Epidermal melanocyte (primary cell): Measurements from ENCODE around the gene FN3KRP.
"Not testable (repeated sequence)": the region's sequence is repeated elsewhere in the genome, so short reads cannot be mapped to it uniquely, and the experiment has no call there.

Experiments used
- DNase-seq: peaks from one replicate; pipeline ENCODE4 v3.0.0; 2011; ENCODE audit warnings: low spot score; ENCODE audit not compliant: insufficient read length

FN3KRP gene

DNA sequence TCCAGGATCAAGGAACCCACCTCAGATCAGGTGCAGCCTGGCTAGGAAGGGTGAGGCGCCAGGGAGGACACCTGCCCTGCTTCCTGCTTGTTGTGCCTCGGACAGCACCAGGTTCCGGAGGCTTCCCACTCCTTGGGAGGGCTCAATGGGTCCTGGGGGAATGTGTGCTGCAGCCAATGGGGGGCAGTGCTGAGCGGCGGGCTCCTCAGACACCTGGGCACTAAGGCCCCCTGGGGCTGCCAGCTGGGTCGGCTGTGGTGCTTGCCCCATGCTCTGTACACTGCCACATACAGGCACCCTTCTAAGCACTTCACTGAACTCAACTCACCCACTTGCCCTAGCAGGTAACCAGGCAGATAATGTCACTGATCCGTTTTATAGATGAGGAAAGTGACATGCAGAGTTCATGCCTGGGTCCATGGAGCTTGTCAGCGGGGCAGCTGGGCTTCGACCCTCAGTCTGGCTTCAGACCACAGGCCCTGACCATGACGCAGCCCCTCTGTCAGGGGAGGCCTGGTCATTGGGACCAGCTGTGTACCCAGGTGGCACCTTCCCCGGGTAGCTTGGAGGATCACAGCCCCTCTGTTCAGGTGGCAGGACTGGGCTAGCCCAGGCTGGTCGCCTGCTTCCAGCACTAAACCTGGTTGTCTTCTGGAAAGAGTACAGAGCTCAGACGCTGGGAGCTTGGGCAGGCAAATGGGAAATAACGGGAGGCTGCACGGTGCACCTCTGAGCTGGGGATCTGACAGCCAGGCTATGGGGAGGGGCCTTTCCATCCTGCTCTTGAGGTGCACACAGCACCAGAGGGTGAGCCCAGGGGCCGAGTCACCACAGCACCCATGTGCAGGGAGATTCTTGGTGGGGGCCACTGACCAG, 27.1 kb downstream of the FN3KRP start:
- no peak for DNase-seq

DNA sequence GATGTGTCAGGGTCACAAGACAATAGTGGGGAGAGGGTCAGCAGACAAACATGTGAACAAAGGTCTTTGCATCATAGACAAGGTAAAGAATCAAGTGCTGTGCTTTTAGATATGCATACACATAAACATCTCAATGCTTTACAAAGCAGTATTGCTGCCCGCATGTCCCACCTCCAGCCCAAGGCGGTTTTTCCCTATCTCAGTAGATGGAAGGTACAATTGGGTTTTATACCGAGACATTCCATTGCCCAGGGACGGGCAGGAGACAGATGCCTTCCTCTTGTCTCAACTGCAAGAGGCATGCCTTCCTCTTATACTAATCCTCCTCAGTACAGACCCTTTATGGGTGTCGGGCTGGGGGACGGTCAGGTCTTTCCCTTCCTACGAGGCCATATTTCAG, 28.2 kb downstream of the FN3KRP start:
- not testable (repeated sequence) for DNase-seq

DNA sequence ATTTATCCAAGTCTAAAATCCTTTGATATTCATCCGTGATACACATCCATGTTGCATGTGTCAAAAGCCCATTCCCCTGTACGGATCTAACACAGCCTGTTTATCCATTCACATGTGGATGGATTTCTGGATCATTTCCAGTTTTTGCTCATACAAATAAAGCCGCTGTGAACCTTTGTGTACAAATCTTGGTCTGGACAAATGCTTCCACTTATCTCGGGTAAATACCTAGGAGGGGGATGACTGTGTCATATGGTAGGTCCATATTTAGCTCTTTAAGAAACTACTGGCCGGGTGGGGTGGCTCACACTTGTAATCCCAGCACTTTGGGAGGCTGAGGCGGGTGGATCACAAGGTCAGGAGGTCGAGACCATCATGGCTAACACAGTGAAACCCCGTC, 29.0 kb downstream of the FN3KRP start:
- DNase-seq: no peak

DNA sequence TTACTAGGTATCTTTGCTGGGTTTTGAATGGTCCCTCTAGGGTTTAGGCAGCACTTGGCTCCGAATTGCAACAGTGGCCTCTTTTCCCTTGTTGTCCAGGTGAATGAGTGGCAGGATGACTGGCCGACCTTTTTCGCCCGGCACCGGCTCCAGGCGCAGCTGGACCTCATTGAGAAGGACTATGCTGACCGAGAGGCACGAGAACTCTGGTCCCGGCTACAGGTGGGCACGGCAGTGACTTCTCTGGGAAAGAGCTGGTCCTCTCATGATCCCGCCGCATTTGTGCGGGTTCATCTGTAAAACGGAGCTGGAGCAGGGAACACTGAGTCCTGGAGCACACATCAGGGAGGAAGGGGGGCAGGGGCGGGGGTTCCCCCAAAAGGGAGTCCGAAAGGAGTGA, 32.2 kb downstream of the FN3KRP start:
- DNase-seq: no peak

DNA sequence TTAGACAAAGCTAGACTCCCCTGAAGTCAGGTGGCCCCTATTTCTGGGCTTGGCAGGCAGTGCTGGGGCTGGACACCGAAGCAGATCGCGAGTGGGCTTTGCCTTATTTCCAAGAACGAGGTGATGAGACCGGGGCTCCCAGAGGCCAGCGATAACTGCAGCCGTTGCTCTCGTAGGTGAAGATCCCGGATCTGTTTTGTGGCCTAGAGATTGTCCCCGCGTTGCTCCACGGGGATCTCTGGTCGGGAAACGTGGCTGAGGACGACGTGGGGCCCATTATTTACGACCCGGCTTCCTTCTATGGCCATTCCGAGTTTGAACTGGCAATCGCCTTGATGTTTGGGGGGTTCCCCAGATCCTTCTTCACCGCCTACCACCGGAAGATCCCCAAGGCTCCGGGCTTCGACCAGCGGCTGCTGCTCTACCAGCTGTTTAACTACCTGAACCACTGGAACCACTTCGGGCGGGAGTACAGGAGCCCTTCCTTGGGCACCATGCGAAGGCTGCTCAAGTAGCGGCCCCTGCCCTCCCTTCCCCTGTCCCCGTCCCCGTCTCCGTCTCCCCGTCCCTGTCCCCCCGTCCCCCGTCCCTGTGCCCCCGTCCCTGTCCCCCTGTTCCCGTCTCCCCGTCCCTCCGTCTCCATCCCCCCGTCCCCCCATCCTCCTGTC, 33.9 kb downstream of the FN3KRP start:
- DNase-seq: no peak

DNA sequence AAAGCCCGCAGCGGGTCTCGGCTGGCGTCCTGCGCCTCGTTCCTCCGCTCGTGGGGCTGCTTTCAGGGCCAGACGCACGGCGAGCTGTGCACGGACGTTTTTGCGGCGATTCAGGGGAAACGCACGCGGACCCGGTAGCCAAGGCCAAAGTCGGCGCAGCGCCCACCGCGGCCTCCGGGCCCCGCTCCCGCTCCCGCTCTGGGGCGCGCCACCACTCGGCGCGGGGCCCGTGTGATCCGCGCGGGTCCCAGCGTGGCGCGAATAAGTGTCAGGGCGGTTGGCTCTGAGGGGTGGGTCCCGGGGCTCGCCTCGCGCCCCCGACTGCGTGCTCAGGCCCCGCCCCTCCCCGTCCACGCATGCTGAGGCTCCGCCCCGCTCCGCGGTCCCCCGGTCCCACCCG, 34.7 kb downstream of the FN3KRP start:
- no peak for DNase-seq

DNA sequence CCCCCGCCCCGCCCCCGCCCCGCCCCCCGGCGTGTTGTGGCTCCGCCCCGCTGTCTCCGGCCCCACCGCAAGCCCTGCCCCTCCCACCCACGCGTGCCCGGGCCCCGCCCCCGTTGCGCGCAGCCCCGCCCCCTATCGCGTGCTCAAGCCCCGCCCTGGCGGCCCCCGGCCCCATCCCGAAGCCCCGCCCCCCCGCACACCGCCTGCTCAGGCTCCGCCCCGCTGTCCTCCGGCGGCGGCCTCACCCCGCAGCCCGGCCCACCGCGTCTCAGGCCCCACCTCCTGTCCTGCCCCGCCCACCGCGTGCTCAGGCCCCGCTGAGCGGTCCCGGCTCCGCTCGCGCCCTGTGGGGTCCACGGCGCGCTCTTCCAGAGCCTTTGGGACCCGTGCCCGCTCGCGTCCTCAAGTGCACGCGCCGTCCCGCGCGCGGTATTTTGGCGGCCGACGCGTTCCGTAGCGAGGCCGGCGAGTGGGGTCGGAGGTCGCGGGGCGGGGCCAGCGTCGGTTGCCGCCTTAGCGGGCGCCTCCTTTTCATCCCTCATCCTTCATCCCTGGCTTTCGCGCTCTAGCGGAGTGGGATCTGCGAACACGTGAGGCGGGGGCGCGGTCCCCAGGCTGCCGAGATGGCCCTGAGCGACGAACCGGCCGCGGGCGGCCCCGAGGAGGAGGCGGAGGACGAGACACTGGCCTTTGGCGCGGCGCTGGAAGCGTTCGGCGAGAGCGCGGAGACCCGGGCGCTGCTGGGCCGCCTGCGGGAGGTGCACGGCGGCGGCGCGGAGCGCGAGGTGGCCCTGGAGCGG, 35.3 kb downstream of the FN3KRP start, which contains the start of gene TBCD:
TBCD (plus strand) TSS at position 495 of the 800 bp plus-strand sequence; CDS start at position 624, 129 bp downstream.
- peak; percentile 88 for DNase-seq

DNA sequence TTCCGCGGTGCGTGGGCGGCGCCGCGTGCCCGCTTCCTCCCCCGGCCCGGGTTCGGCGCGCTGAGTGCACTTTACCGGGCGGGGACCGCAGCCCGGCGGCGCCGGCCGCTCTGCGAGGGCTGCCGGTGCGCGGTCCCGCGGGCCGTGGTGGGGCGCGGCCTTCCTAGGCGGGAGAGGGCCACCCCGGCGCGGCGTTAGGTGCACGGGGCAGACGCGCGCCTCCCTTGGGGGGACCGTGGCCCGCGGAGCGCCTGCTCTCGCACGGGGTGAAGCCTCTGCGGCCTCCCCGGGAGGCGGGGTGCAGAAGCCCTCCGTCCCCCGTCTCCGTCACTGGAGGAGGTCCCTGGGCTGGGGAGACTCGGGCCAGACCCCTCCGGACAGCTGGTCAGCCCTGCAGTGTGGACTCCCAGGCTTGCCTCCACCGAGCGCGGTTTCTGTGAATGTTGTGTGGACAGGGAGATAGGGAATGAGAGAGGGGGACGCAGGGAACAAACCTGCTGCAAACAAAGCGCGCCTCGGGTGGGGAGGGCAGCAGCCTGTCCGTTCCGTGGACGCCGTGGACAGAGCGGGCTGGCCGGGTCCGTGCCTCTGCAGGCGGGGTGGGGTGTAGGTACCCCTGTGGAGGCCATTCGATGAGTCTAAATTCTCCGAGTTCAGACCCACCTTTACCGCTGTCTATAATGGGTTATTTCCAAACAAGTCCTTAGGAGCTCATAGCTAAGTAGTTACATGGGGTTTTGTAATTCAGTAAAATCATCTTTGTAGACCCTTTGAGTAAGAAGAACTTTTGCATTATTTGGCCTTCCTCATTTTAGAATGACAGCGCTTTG, 36.1 kb downstream of the FN3KRP start:
- DNase-seq: no peak

DNA sequence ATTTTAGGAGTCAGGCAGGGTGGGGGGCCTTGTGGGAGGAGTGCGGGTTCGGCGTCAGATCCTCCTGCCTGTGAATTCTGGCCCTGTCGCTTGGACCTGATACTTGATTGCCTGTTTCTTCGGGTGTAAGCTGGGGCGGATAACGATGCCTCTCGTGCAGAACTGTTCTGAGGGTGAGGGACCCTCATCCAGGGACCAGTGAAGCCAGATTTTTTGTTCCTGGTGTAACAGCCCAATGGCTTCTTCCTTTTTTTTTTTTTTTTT, 36.6 kb downstream of the FN3KRP start:
- no peak for DNase-seq

DNA sequence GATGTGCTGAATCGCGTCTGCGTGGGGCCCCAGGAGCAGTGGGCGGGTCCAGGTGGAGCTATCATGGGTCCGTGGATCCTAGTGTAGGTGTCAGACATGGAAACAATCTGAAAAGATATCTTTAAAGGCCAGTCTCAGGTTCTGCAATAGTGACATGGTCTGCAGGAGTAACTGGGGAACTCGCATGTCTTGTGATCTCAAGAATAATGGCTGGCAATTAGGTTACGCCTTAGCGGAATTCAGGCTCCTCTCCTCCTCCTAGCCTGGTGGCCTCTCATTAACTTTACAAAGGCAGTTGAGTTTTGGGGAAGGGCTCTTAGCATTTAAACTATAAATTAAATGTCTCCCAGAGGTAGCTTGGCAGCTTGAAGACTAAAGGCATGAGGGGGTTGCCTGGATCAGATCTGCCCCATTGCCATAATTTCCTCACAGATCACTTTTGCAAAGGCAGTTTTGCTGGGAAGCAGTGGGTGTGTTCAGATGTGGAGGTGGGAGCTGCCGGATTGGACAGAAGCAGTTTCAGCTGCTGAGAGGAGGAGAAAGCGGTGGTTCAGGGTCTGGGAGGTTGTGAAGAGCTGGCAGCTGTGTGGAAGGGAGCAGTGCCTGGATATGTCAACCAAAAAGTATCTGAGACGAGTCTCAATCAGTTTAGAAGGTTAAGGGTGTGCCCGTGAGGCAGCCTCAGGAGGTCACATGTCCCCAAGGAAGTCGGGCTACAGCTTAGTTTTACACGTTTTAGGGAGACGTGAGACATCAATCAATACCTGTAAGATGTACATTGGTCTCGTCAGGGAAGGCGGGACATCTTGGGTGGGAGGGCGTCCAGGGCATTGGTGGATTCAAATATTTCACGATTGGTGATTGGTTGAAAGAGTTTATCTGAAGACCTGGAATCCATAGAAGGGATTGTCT, 38.0 kb downstream of the FN3KRP start:
- DNase-seq: no peak

DNA sequence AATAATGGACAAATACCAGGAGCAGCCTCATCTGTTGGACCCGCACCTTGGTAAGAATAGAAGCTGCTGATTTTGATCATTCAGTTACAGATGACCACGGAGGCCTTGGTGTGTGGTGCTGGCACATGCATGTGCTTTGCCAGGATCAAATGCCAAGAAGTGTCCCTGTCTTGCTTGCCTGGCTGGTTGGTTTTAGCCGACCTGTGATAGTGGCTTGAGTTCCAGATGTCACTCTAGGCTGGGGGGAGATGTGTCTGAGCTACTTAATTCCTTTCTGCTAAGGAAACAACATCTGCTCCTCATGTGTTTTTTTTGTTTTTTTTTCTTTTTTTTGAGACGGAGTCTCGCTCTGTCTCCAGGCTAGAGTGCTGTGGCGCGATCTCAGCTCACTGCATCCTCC, 39.7 kb downstream of the FN3KRP start:
- no peak for DNase-seq

DNA sequence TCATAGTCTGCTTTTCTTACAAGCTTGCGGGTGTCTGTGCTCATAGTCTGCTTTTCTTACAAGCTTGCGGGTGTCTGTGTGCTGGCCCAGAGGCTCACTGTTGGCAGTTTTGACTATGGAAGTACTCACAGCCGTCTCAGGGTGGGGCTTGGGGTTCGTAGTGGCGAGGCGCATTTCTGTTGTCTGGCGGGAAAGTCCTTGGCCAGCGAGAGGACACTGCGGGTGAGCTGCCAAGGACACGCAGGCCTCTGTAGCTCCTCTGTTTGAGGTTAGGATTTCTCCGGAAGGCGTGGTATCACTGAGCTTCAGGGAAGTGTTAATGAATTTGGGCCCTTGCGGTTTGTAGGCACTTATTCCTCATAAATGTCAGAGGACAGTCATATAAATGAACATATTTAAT, 48.9 kb downstream of the FN3KRP start:
- DNase-seq: no peak

DNA sequence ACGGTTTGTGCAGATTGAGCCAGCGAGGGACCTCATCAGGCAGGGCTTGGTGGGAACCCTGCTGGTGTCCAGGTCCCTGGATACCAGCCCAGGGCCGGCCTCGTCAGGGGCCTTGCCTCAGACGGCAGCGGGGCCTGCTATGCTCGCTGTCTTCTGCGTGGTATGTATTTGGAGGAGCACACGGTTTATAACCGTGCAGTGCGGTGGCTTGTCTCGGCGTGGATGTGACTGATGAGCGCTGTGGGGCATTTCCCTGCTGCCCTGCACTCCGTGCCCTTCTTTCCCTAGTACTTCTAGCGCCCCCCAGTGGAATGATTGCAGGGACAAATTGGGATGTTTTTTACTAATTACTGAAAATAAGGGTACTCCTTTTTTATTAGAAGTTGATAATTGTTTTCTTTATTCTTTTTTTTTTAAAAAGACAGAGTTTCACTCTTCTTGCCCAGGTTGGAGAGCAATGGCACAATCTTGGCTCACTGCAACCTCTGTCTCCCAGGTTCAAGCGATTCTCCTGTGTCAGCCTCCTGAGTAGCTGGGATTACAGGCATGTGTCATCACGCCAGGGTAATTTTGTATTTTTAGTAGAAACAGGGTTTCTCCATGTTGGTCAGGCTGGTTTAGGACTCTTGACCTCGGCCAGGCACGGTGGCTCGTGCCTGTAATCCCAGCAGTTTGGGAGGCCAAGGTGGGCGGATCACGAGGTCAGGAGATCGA, 50.7 kb downstream of the FN3KRP start:
- peak; percentile 54 for DNase-seq

DNA sequence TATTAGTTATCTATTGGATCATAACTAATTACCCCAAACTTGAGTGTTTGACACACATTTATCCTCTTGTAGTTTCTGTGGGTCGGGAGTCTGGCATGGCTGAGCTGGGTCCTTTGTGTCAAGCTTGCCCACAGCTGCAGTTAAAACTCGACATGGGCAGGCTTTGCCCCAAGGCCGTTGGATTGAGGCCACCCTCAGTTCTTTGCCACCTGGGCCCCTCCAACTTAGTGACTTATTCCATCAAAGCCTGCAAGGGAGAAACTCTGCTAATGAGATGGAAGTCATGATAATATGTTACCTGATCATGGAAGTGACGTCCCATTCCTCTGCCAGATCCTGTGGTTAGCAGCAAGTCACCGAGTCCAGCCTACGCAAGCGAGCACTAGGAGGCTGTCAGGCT, 52.5 kb downstream of the FN3KRP start:
- DNase-seq: no peak

DNA sequence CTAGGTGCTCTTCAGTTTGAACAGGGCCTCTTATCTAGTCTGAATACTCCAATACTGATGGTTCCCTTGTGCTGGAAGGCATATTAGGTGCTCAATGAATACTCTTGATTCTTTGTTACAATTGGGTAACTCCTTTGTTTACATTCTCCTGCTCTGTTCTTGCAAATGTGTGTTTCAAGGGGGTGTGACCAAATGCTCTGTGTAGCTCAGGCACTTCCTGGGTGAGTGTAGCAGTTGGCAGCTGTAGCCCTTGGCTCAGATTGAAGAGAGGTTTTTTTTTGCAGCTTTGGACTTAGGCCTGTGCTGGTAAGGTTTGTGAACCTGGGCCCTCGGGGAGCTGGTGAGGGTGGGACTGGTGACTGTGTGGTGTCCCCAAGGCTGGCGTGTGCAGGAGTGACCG, 55.5 kb downstream of the FN3KRP start:
- no peak for DNase-seq

DNA sequence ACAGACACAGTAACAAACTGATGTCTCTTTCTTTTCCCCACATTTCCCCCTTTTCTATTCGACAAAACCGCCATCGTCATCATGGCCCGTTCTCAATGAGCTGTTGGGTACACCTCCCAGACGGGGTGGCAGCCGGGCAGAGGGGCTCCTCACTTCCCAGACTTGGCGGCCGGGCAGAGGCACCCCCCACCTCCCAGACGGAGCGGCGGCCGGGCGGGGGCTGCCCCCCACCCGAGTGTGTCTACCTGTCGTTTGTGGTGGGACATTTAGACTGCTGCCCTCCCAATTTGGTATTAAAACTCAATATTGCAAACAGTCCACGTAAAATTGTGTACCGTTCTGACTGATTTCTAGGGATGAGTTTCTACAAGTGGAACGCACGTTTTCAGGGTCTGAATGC, 58.0 kb downstream of the FN3KRP start:
- DNase-seq: not testable (repeated sequence)

DNA sequence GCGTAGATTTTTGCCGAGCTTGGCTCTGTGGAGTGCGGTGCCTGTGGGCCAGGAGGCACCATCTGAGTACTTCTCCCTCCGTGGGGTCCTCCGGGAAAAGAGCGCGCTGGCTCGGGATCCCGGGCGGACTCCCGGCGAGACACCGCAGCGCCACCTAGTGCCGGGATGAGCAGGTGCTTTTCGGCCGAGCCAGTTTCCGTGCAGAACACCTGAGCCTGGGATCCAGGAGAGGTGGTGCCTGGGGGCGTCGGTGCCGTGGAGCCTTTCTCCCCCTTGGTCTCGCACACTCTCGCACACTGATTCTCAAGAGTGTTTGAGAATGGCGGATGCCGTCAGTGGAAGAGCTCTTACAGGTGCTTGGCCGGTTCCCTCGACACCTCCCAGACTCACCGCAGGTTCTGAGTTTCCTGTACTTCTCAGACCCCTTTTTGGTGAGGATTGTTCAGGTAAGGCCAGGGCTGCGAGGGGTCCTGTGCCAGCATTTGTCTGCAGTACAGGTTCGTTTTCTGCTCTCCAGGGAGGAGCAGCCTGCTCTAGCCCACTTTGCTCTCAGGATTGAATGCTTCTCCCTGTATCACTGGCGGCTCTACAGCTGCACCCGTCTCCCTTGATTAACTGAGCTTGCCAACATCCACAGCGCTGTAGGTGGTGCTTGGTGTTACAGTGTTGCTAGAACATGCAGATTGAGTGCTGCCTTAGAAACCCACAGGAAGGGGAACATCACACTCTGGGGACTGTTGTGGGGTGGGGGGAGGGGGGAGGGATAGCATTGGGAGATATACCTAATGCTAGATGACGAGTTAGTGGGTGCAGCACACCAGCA, 58.7 kb downstream of the FN3KRP start:
- peak; percentile 79 for DNase-seq

DNA sequence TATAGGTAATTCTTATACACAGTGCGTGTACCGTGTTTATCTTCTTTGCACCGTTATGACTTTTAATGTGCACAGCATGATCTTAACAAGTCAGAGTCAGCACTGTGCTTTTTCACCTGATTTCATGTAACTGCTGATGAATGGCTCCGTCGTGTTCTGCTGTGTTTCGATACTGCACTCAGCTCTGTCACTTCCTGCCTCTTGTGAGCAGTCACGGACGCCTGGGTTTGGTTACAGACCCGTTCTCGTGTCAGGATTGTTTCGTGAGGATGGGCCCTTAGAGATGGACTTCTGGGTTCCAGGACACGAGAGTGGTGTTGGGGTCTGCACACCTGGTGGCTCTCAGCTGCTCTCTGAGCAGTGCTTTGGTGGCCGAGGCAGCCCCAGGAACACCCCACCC, 59.9 kb downstream of the FN3KRP start:
- DNase-seq: no peak
